VCaP (cell line): ENCODE results near the gene WHRN.

Experiments
- H3K27ac ChIP-seq: fragments of 450-650 bp; 2 replicates; pipeline ENCODE4 v1.5.1; 2017
- TF ChIP-seq, protein P1 (sequence below): fragments of 450-650 bp; conservative IDR thresholded peaks from 2 replicates; pipeline ENCODE4 v1.5.1; 2017; ENCODE audit warnings: mild to moderate bottlenecking, moderate library complexity

The WHRN gene

DNA sequence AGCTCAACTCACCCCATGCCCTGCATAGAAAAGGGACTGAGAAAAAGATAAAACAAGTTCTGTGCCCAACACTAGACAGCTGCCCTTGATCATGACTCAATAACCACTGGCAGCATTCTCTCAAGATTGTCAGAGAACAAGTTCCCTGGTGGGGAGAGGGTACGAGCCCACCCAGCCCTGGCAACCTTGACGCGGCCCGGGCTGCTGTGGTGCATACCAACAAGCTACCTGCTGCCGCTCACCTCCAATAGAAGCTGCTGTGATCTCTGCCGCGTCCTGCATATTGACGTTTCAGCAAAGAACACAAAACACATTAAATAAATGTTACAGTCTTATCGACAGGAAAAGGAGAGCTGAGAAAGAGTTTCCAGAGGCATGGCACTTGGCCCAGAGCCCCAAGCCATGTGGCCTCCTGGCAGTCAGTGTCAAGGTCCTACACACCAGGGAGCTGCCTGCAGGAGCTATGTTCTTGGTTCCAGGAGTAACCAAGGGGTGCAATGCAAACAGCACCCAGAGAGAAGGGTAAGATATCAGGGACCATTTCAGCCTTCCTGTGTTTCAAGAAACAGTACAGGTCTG is 28.3 kb downstream of the WHRN start:
- TF ChIP-seq, protein P1, sequence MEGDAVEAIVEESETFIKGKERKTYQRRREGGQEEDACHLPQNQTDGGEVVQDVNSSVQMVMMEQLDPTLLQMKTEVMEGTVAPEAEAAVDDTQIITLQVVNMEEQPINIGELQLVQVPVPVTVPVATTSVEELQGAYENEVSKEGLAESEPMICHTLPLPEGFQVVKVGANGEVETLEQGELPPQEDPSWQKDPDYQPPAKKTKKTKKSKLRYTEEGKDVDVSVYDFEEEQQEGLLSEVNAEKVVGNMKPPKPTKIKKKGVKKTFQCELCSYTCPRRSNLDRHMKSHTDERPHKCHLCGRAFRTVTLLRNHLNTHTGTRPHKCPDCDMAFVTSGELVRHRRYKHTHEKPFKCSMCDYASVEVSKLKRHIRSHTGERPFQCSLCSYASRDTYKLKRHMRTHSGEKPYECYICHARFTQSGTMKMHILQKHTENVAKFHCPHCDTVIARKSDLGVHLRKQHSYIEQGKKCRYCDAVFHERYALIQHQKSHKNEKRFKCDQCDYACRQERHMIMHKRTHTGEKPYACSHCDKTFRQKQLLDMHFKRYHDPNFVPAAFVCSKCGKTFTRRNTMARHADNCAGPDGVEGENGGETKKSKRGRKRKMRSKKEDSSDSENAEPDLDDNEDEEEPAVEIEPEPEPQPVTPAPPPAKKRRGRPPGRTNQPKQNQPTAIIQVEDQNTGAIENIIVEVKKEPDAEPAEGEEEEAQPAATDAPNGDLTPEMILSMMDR: no peak
- peak overlapping the region; percentile 60 for H3K27ac ChIP-seq

DNA sequence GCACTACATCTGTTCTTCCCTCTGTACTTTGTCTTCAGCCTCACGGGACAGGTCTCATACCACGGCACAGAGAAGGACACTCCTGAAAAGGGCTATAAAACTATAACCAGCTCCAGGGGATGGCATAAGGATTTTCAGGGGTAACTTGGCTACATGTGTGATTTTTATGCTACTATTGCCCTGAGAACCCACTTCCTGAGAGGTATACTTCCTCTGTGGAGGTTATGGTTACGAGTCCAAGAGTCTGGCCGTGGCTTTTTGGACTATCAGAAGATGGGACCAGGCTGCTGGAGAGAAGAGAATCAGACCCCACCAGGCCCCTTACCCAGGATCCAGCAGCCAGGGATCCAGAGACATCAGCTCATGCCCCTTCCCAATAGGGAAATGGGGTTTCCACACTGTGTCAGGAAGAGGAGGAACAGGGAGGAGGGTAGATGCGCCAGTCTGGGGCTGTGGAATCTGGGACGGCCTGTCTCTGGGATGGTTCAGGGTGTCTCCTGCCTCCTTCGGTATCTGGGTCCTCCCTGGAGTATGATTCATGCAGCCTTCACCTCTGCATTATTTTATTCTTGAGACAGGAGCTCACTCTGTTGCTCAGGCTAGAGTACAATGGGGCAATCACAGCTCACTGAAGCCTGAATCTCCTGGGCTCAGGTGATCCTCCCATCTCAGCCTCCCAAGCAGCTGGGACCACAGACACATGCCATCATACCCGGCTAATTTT is 29.7 kb downstream of the WHRN start:
- H3K27ac ChIP-seq: no peak overlapping the region
- TF ChIP-seq, protein P1: no peak

DNA sequence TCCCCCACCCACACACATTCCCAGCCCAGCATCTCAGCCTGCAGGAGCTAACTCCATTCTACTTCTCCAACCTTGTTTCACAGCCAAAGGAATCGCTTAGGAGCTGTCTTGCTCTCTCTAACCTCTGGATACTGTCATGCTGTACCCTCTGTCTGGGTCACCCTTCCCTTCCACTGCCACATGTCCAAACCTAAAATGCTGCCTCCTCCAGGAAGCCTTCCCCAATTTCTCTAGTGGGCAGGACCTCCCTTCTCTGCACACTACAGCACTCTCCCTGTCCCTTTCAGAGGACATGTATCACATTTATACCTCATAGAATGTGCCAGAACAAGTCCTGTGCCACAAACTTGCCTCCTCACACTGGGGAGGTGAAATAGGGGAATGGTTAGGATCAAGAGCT is 30.8 kb downstream of the WHRN start:
- TF ChIP-seq, protein P1: no peak
- no peak overlapping the region for H3K27ac ChIP-seq

DNA sequence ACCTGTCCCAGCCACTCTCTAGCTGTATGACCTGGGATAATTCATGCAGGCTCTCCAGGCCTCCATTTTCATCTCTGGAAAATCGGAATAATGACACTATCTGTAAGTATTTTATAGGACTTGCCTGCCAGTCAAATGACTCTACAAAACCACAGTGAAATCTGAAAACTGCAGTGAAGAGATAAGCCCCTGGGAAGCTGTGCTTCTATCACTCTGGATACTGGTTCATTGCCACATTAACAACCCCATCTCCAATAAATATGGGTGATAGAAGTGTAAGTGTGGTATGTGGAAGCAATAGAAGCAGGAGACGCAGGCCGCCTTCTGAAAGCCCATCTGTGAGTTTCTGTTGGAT is 31.8 kb downstream of the WHRN start:
- no peak overlapping the region for H3K27ac ChIP-seq
- TF ChIP-seq, protein P1: no peak

DNA sequence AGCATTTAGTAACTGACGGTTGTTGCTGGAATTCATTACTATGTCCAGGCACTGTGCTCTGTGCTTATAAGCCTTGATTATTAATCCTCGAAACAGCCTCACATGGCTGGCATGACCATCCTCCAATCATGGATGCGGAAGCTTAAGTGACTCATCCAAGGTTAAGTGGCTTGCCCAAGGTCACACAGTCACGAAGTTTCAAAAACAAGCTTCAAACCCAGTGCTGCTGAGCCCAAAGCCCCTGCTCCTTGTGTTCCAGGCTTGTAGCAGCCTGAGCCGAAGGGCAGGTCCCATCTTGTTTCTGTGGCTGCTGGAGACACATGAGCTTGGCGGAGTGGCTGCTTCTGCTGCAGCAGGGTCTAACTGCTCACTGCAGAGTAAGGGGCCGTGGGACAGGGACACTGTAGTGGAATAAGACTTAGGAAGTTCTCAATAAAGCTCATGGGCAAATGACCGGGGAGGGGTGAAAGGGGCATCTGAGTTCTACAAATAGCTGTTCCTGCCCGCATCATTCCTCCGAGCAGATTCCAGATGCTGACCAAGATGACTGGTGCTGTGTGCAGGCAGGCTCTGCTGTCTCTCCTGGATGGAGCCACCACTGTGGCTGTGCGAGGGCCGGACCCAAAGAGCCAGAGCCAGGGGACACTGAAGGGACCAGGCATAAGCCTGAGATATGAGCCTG is 32.4 kb downstream of the WHRN start:
- TF ChIP-seq, protein P1: no peak
- no peak overlapping the region for H3K27ac ChIP-seq

DNA sequence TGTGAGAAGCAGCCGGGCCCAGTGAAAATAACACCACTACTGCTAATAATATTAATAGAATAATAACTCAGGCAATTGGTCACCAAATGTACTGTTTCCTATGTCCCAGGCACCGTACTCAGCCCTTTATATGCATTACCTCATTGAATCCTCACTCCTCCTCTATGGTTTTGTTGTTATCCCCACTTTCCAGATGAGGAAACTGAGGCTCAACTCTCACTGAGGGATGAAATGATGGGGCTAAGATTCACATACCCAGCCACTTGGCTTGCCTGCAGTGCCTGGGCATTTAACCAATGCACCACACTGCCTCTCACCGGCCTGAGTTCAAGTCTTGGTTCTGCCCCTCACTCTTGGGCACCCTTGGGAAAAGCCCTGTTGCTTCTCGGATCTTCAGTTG is 34.1 kb downstream of the WHRN start:
- H3K27ac ChIP-seq: no peak overlapping the region
- TF ChIP-seq, protein P1: no peak

DNA sequence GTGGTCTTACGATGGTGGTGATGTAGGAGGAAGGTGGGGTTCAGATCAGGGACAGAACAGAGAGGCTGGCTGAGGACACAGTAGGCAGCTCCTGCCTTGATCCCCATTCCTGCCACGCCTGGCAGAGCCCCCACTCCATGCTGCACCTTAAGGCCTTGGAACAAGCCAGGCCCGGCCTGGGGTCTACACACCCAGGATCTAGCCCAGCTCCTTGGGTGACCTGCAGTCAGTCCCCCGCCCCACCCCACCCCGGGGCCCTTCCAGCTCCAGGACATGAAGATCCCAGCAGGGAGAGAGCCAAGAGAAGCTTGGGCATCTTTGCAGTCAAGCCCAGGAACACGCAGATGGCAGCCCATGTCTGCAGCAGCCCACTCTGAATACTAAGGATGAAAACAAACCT is 34.7 kb downstream of the WHRN start:
- TF ChIP-seq, protein P1: no peak
- no peak overlapping the region for H3K27ac ChIP-seq
